WTC11 (cell line): ENCODE results near the gene IL11RA. TPM values are rescaled to one million over a fixed set of nuclear protein-coding genes. Genes with fewer than 3 reads are reported as not detected.

Experiments
- CREM ChIP-seq: sonication (generic); formaldehyde crosslinking; IDR thresholded peaks from 2 replicates; pipeline ENCODE4 v1.8.1; 2022; ENCODE audit warnings: mild to moderate bottlenecking, missing genetic modification reagents, moderate library complexity
- ESRRA ChIP-seq: sonication (generic); formaldehyde crosslinking; IDR thresholded peaks from 2 replicates; pipeline ENCODE4 v1.8.1; 2022; ENCODE audit warnings: mild to moderate bottlenecking, missing genetic modification reagents, borderline replicate concordance
- FOXK1 ChIP-seq: sonication (generic); formaldehyde crosslinking; IDR thresholded peaks from 2 replicates; pipeline ENCODE4 v1.8.0; 2022; ENCODE audit warnings: mild to moderate bottlenecking, moderate library complexity, missing genetic modification reagents
- MXD4 ChIP-seq: fragments of 250-450 bp; sonication (Bioruptor Pico); IDR thresholded peaks from 2 replicates; pipeline ENCODE4 v1.8.0; 2021; ENCODE audit warnings: mild to moderate bottlenecking, moderate library complexity, borderline replicate concordance
- OVOL2 ChIP-seq: fragments of 250-450 bp; sonication (Bioruptor Pico); IDR thresholded peaks from 2 replicates; pipeline ENCODE4 v1.9.0; 2021; ENCODE audit warnings: mild to moderate bottlenecking, borderline replicate concordance
- SMAD4 ChIP-seq: sonication (generic); formaldehyde crosslinking; IDR thresholded peaks from 2 replicates; pipeline ENCODE4 v1.8.0; 2022; ENCODE audit warnings: mild to moderate bottlenecking, missing genetic modification reagents
- SP1 ChIP-seq: sonication (generic); formaldehyde crosslinking; conservative IDR thresholded peaks from 2 replicates; pipeline ENCODE4 v1.8.1; 2022; ENCODE audit warnings: missing genetic modification reagents
- ZBTB21 ChIP-seq: sonication (generic); formaldehyde crosslinking; IDR thresholded peaks from 2 replicates; pipeline ENCODE4 v1.8.1; 2023; ENCODE audit warnings: mild to moderate bottlenecking, missing genetic modification reagents, borderline replicate concordance
- ZNF317 ChIP-seq: sonication (generic); formaldehyde crosslinking; IDR thresholded peaks from 2 replicates; pipeline ENCODE4 v1.8.1; 2023; ENCODE audit warnings: low read depth, mild to moderate bottlenecking, moderate library complexity, missing genetic modification reagents, borderline replicate concordance
- ZNF423 ChIP-seq: fragments of 250-450 bp; sonication (Bioruptor Pico); IDR thresholded peaks from 2 replicates; pipeline ENCODE4 v2.1.2; 2022; ENCODE audit warnings: mild to moderate bottlenecking, moderate library complexity
- ZNF671 ChIP-seq: fragments of 250-450 bp; sonication (Bioruptor Pico); IDR thresholded peaks from 2 replicates; pipeline ENCODE4 v1.8.0; 2021; ENCODE audit warnings: mild to moderate bottlenecking
- total RNA-seq: library from RNA; stranded (reverse); gene quantifications from 3 replicates; pipeline ENCODE4 v1.2.3, GENCODE V29; 2021
- TF ChIP-seq, protein P1 (sequence below): sonication (generic); formaldehyde crosslinking; IDR thresholded peaks from 2 replicates; pipeline ENCODE4 v1.8.1; 2022; ENCODE audit warnings: missing genetic modification reagents, borderline replicate concordance
- TF ChIP-seq, protein P2 (sequence below): fragments of 250-450 bp; sonication (Bioruptor Pico); IDR thresholded peaks from 2 replicates; pipeline ENCODE4 v1.9.0; 2021; ENCODE audit warnings: moderate library complexity, mild to moderate bottlenecking, inconsistent platforms, borderline replicate concordance
- TF ChIP-seq, protein P3 (sequence below): sonication (generic); formaldehyde crosslinking; IDR thresholded peaks from 2 replicates; pipeline ENCODE4 v1.8.1; 2022; ENCODE audit warnings: mild to moderate bottlenecking, moderate library complexity, missing genetic modification reagents
- TF ChIP-seq, protein P4 (sequence below): fragments of 250-450 bp; sonication (Bioruptor Pico); IDR thresholded peaks from 2 replicates; pipeline ENCODE4 v1.9.0; 2021; ENCODE audit warnings: mild to moderate bottlenecking
- TF ChIP-seq, protein P5 (sequence below): fragments of 250-450 bp; sonication (Bioruptor Pico); IDR thresholded peaks from 2 replicates; pipeline ENCODE4 v1.8.0; 2021; ENCODE audit warnings: mild to moderate bottlenecking
- TF ChIP-seq, protein P6 (sequence below): fragments of 250-450 bp; sonication (Bioruptor Pico); IDR thresholded peaks from 2 replicates; pipeline ENCODE4 v1.9.0; 2021; ENCODE audit warnings: mild to moderate bottlenecking
- TF ChIP-seq, protein P7 (sequence below): sonication (generic); formaldehyde crosslinking; conservative IDR thresholded peaks from 2 replicates; pipeline ENCODE4 v1.8.1; 2023; ENCODE audit warnings: mild to moderate bottlenecking, low read depth, missing genetic modification reagents, moderate library complexity
- TF ChIP-seq, protein P8 (sequence below): sonication (generic); formaldehyde crosslinking; IDR thresholded peaks from 2 replicates; pipeline ENCODE4 v1.8.0; 2022; ENCODE audit warnings: mild to moderate bottlenecking, missing genetic modification reagents
- TF ChIP-seq, protein P9 (sequence below): sonication (generic); formaldehyde crosslinking; IDR thresholded peaks from 2 replicates; pipeline ENCODE4 v1.8.0; 2023; ENCODE audit warnings: missing genetic modification reagents, mild to moderate bottlenecking, borderline replicate concordance

IL11RA gene
- total RNA-seq, 1 experiment from 2014 or later, result 8.6 TPM

DNA sequence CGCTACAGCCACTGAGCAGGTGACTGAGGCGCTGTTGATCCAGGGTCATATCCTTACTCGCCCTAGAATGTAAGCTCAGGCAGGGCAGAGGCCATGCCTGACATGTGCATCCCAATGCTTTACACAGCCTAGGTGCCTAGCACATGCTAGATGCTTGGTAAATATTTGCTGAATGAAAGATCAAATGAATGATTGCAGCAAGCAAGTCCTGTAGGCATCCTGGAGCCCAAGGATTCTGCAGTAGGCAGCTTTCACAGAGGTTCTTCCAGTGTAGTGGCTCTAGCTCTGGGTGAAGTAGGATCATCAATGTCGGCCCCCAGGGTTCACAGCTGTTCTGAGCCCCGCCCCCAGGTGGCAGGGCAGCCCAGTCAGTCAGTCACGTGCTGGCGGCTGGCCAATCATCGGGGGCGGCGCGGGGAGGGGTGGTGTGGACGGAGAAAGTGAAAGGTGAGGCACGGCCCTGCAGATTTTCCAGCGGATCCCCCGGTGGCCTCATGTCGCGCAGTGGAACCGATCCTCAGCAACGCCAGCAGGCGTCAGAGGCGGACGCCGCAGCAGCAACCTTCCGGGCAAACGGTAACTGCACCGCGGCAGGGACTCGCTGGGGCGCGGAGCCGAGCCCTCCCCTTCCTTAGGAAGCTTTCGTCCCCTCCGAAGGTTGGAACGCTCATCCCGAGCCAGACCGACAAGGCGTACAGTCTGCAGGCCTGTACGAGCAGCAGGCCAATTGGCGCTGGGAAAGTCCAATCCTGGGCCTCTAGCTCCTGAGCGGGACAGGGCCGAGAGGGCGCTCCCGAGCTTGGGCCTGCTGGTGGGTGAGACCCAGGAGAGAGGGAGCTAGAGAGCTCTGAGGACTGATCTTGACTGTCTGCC is 5.5 kb upstream of the IL11RA start, which contains the start of gene GALT (continued):
- TF ChIP-seq, protein P1, sequence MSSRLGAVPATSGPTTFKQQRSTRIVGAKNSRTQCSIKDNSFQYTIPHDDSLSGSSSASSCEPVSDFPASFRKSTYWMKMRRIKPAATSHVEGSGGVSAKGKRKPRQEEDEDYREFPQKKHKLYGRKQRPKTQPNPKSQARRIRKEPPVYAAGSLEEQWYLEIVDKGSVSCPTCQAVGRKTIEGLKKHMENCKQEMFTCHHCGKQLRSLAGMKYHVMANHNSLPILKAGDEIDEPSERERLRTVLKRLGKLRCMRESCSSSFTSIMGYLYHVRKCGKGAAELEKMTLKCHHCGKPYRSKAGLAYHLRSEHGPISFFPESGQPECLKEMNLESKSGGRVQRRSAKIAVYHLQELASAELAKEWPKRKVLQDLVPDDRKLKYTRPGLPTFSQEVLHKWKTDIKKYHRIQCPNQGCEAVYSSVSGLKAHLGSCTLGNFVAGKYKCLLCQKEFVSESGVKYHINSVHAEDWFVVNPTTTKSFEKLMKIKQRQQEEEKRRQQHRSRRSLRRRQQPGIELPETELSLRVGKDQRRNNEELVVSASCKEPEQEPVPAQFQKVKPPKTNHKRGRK, result no peak
- TF ChIP-seq ZNF671 (no peak), FOXK1 (CRISPR knock-in tag) (no peak; the same call in 1 of the 2 replicates), MXD4 (CRISPR knock-in tag) (no peak), ZNF423 (CRISPR knock-in tag) (no peak), OVOL2 (CRISPR knock-in tag) (no peak), ZNF317 (0 out of 2 replicates have a peak, but pooled peaks have one; percentile 16), CREM (CRISPR knock-in tag) (no peak), ESRRA (CRISPR knock-in tag) (no peak), SP1 (CRISPR knock-in tag) (peak; percentile 79), SMAD4 (CRISPR knock-in tag) (no peak), ZBTB21 (CRISPR knock-in tag) (peak; percentile 54; the same call in 1 of the 2 replicates)
- TF ChIP-seq, protein P2, sequence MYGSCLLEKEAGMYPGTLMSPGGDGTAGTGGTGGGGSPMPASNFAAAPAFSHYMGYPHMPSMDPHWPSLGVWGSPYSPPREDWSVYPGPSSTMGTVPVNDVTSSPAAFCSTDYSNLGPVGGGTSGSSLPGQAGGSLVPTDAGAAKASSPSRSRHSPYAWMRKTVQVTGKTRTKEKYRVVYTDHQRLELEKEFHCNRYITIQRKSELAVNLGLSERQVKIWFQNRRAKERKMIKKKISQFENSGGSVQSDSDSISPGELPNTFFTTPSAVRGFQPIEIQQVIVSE (CRISPR knock-in tag), result no peak
- TF ChIP-seq, protein P3, sequence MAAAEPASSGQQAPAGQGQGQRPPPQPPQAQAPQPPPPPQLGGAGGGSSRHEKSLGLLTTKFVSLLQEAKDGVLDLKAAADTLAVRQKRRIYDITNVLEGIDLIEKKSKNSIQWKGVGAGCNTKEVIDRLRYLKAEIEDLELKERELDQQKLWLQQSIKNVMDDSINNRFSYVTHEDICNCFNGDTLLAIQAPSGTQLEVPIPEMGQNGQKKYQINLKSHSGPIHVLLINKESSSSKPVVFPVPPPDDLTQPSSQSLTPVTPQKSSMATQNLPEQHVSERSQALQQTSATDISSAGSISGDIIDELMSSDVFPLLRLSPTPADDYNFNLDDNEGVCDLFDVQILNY (CRISPR knock-in tag), result peak; percentile 70
- TF ChIP-seq, protein P4, sequence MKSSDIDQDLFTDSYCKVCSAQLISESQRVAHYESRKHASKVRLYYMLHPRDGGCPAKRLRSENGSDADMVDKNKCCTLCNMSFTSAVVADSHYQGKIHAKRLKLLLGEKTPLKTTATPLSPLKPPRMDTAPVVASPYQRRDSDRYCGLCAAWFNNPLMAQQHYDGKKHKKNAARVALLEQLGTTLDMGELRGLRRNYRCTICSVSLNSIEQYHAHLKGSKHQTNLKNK (CRISPR knock-in tag), result no peak
- TF ChIP-seq, protein P5, sequence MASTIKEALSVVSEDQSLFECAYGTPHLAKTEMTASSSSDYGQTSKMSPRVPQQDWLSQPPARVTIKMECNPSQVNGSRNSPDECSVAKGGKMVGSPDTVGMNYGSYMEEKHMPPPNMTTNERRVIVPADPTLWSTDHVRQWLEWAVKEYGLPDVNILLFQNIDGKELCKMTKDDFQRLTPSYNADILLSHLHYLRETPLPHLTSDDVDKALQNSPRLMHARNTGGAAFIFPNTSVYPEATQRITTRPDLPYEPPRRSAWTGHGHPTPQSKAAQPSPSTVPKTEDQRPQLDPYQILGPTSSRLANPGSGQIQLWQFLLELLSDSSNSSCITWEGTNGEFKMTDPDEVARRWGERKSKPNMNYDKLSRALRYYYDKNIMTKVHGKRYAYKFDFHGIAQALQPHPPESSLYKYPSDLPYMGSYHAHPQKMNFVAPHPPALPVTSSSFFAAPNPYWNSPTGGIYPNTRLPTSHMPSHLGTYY (CRISPR knock-in tag), result no peak
- TF ChIP-seq, protein P6, sequence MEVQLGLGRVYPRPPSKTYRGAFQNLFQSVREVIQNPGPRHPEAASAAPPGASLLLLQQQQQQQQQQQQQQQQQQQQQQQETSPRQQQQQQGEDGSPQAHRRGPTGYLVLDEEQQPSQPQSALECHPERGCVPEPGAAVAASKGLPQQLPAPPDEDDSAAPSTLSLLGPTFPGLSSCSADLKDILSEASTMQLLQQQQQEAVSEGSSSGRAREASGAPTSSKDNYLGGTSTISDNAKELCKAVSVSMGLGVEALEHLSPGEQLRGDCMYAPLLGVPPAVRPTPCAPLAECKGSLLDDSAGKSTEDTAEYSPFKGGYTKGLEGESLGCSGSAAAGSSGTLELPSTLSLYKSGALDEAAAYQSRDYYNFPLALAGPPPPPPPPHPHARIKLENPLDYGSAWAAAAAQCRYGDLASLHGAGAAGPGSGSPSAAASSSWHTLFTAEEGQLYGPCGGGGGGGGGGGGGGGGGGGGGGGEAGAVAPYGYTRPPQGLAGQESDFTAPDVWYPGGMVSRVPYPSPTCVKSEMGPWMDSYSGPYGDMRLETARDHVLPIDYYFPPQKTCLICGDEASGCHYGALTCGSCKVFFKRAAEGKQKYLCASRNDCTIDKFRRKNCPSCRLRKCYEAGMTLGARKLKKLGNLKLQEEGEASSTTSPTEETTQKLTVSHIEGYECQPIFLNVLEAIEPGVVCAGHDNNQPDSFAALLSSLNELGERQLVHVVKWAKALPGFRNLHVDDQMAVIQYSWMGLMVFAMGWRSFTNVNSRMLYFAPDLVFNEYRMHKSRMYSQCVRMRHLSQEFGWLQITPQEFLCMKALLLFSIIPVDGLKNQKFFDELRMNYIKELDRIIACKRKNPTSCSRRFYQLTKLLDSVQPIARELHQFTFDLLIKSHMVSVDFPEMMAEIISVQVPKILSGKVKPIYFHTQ (CRISPR knock-in tag), result no peak
- TF ChIP-seq, protein P7, sequence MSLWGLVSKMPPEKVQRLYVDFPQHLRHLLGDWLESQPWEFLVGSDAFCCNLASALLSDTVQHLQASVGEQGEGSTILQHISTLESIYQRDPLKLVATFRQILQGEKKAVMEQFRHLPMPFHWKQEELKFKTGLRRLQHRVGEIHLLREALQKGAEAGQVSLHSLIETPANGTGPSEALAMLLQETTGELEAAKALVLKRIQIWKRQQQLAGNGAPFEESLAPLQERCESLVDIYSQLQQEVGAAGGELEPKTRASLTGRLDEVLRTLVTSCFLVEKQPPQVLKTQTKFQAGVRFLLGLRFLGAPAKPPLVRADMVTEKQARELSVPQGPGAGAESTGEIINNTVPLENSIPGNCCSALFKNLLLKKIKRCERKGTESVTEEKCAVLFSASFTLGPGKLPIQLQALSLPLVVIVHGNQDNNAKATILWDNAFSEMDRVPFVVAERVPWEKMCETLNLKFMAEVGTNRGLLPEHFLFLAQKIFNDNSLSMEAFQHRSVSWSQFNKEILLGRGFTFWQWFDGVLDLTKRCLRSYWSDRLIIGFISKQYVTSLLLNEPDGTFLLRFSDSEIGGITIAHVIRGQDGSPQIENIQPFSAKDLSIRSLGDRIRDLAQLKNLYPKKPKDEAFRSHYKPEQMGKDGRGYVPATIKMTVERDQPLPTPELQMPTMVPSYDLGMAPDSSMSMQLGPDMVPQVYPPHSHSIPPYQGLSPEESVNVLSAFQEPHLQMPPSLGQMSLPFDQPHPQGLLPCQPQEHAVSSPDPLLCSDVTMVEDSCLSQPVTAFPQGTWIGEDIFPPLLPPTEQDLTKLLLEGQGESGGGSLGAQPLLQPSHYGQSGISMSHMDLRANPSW (CRISPR knock-in tag), result no peak
- TF ChIP-seq, protein P8, sequence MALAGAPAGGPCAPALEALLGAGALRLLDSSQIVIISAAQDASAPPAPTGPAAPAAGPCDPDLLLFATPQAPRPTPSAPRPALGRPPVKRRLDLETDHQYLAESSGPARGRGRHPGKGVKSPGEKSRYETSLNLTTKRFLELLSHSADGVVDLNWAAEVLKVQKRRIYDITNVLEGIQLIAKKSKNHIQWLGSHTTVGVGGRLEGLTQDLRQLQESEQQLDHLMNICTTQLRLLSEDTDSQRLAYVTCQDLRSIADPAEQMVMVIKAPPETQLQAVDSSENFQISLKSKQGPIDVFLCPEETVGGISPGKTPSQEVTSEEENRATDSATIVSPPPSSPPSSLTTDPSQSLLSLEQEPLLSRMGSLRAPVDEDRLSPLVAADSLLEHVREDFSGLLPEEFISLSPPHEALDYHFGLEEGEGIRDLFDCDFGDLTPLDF (CRISPR knock-in tag), result no peak
- TF ChIP-seq, protein P9, sequence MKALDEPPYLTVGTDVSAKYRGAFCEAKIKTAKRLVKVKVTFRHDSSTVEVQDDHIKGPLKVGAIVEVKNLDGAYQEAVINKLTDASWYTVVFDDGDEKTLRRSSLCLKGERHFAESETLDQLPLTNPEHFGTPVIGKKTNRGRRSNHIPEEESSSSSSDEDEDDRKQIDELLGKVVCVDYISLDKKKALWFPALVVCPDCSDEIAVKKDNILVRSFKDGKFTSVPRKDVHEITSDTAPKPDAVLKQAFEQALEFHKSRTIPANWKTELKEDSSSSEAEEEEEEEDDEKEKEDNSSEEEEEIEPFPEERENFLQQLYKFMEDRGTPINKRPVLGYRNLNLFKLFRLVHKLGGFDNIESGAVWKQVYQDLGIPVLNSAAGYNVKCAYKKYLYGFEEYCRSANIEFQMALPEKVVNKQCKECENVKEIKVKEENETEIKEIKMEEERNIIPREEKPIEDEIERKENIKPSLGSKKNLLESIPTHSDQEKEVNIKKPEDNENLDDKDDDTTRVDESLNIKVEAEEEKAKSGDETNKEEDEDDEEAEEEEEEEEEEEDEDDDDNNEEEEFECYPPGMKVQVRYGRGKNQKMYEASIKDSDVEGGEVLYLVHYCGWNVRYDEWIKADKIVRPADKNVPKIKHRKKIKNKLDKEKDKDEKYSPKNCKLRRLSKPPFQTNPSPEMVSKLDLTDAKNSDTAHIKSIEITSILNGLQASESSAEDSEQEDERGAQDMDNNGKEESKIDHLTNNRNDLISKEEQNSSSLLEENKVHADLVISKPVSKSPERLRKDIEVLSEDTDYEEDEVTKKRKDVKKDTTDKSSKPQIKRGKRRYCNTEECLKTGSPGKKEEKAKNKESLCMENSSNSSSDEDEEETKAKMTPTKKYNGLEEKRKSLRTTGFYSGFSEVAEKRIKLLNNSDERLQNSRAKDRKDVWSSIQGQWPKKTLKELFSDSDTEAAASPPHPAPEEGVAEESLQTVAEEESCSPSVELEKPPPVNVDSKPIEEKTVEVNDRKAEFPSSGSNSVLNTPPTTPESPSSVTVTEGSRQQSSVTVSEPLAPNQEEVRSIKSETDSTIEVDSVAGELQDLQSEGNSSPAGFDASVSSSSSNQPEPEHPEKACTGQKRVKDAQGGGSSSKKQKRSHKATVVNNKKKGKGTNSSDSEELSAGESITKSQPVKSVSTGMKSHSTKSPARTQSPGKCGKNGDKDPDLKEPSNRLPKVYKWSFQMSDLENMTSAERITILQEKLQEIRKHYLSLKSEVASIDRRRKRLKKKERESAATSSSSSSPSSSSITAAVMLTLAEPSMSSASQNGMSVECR (CRISPR knock-in tag), result peak; percentile 95
